B cell (primary cell): ENCODE measurements around the gene MRTFA. TPM values are rescaled to one million over a fixed set of nuclear protein-coding genes. Genes with fewer than 3 reads are reported as not detected.

Experiments used
- ATAC-seq: fragments of 200-7000 bp; cut with Tn5 transposase; one replicate; pipeline ENCODE4 v1.10.0; 2021; ENCODE audit warnings: low read depth, mild to moderate bottlenecking, moderate number of reproducible peaks, moderate library complexity
- CTCF ChIA-PET: fragments of 350-600 bp; sonication (Branson Sonifier 250); formaldehyde crosslinking; loops from one replicate; lab custom pipeline; 2021; ENCODE audit warnings: antibody characterized with exemption, inconsistent platforms; lab: Charles Lee
- POLR2A ChIA-PET: fragments of 350-600 bp; sonication (Branson Sonifier 250); formaldehyde crosslinking; loops from one replicate; lab custom pipeline; 2021; ENCODE audit warnings: antibody characterized with exemption; lab: Charles Lee
- DNase-seq: peaks from one replicate; pipeline ENCODE4 v3.0.0; 2013
- H2AFZ ChIP-seq: 2 replicates; pipeline ENCODE4 v1.6.1; 2012; ENCODE audit warnings: mild to moderate bottlenecking, low read depth, low read length; ENCODE audit not compliant: insufficient read depth, poor library complexity, severe bottlenecking
- H3K27ac ChIP-seq, 2 donors: 1 replicate in 1 of 2; 2 replicates in 1 of 2; pipeline ENCODE4 v1.5.1; 2012 to 2013; ENCODE audit warnings: low read length in 2 of 2, mild to moderate bottlenecking in 2 of 2, moderate library complexity in 1 of 2
- H3K27me3 ChIP-seq, 4 experiments: fragments of 200-600 bp in 1 of 4; sonication (generic) in 1 of 4; replicated peaks in 1 of 4; 1 replicate in 2 of 4; 2 replicates in 2 of 4; pipeline versions ENCODE4 v1.6.1 to v1.7.0; 2013 to 2016; ENCODE audit warnings: low read length in 3 of 4, mild to moderate bottlenecking in 2 of 4, mixed read lengths in 1 of 4, moderate library complexity in 1 of 4; ENCODE audit not compliant: insufficient read depth in 4 of 4, control insufficient read depth in 3 of 4; ENCODE audit errors: control extremely low read depth in 1 of 4
- H3K36me3 ChIP-seq, 2 experiments: replicated peaks in 1 of 2; 1 replicate in 1 of 2; 2 replicates in 1 of 2; pipeline versions ENCODE4 v1.6.1 to v1.7.1; 2013; ENCODE audit warnings: low read length in 1 of 2; ENCODE audit not compliant: insufficient read depth in 2 of 2, control insufficient read depth in 1 of 2; ENCODE audit errors: control extremely low read depth in 1 of 2, extremely low read depth in 1 of 2
- H3K4me1 ChIP-seq, 2 donors: fragments of 200-600 bp in 1 of 2; sonication (generic) in 1 of 2; 1 replicate in 1 of 2; 2 replicates in 1 of 2; pipeline versions ENCODE4 v1.5.1 to v1.6.1; 2013 to 2017; ENCODE audit warnings: low read length in 2 of 2; ENCODE audit not compliant: control insufficient read depth in 2 of 2, insufficient read depth in 2 of 2
- H3K4me2 ChIP-seq: replicated peaks from 2 replicates; pipeline ENCODE3; 2012; ENCODE audit warnings: mild to moderate bottlenecking, low read depth, low read length; ENCODE audit not compliant: poor library complexity, severe bottlenecking
- H3K4me3 ChIP-seq, 5 experiments: fragments of 200-600 bp in 1 of 5; sonication (generic) in 1 of 5; 1 replicate in 3 of 5; 2 replicates in 2 of 5; pipeline versions ENCODE4 v1.5.1 to v1.7.0; 2011 to 2016; ENCODE audit warnings: low read length in 4 of 5, mild to moderate bottlenecking in 4 of 5, low read depth in 2 of 5, control low read depth in 1 of 5, moderate library complexity in 1 of 5; ENCODE audit not compliant: insufficient read depth in 1 of 5; ENCODE audit errors: control extremely low read depth in 1 of 5, extremely low read depth in 1 of 5
- H3K79me2 ChIP-seq: fragments of 200-600 bp; sonication (generic); one replicate; pipeline ENCODE4 v1.6.0; 2016; ENCODE audit warnings: low read length; ENCODE audit not compliant: control insufficient read depth, insufficient read depth
- H3K9ac ChIP-seq: fragments of 200-600 bp; sonication (generic); 2 replicates; pipeline ENCODE4 v1.6.1; 2017; ENCODE audit warnings: mild to moderate bottlenecking, low read length, moderate library complexity
- H3K9me3 ChIP-seq, 3 donors: one replicate each; pipeline versions ENCODE4 v1.6.1 to v1.7.1; 2013; ENCODE audit warnings: low read length in 2 of 3; ENCODE audit not compliant: control insufficient read depth in 2 of 3, insufficient read depth in 1 of 3; ENCODE audit errors: control extremely low read depth in 1 of 3
- H4K20me1 ChIP-seq: 2 replicates; pipeline ENCODE4 v1.6.0; 2012; ENCODE audit warnings: mild to moderate bottlenecking, low read length; ENCODE audit not compliant: insufficient read depth, control insufficient read depth, poor library complexity, severe bottlenecking
- H3K27ac Mint-ChIP-seq: one replicate; pipeline ENCODE4 v1.8.0; 2021; ENCODE audit warnings: mixed read lengths
- H3K27me3 Mint-ChIP-seq: one replicate; pipeline ENCODE4 v1.8.0; 2021; ENCODE audit warnings: mixed read lengths
- H3K4me1 Mint-ChIP-seq: one replicate; pipeline ENCODE4 v1.8.0; 2021; ENCODE audit warnings: mixed read lengths
- H3K4me3 Mint-ChIP-seq: one replicate; pipeline ENCODE4 v1.8.0; 2021; ENCODE audit warnings: mixed read lengths
- H3K9me3 Mint-ChIP-seq: one replicate; pipeline ENCODE4 v1.8.0; 2022; ENCODE audit warnings: mixed read lengths; ENCODE audit not compliant: insufficient read depth
- EZH2 ChIP-seq: IDR thresholded peaks from 2 replicates; pipeline ENCODE4 v1.6.1; 2012; ENCODE audit warnings: borderline replicate concordance, low read depth, mild to moderate bottlenecking, moderate library complexity, low read length; ENCODE audit not compliant: insufficient read depth, poor library complexity, severe bottlenecking
- WGBS: methylation state at CpG from one replicate; pipeline ENCODE4 v1.1.5; 2013; ENCODE audit warnings: missing lambda C conversion rate; ENCODE audit not compliant: insufficient coverage; 5-methylcytosine and 5-hydroxymethylcytosine counted together
- intact Hi-C: fragments of 100-400 bp; cut with micrococcal nuclease; formaldehyde crosslinking; loops from one replicate; pipeline ENCODE4 v1.10.0; 2022
- polyA plus RNA-seq: library from polyadenylated mRNA; depleted of rRNA; stranded (reverse); fragments of >200 nt; gene quantifications from 2 replicates; pipeline ENCODE4 v1.2.3, GENCODE V29; 2012
- total RNA-seq, 2 donors: library from RNA; stranded (reverse); fragments of 120-200 nt in 1 of 2; gene quantifications; 1 replicate in 1 of 2; 2 replicates in 1 of 2; pipeline versions ENCODE4 v1.2.3 to v1.2.4, GENCODE V29; 2013 to 2022
- TF ChIP-seq, protein P1 (sequence below): fragments of 200-600 bp; IDR thresholded peaks from one replicate; pipeline ENCODE4 v1.8.0; 2022; ENCODE audit warnings: antibody characterized with exemption, mild to moderate bottlenecking

Gene MRTFA
- total and polyA plus RNA-seq, 2 donors (not counting 1 experiment from before 2014, with no cell fraction given): 28.9 to 82.6 TPM

DNA sequence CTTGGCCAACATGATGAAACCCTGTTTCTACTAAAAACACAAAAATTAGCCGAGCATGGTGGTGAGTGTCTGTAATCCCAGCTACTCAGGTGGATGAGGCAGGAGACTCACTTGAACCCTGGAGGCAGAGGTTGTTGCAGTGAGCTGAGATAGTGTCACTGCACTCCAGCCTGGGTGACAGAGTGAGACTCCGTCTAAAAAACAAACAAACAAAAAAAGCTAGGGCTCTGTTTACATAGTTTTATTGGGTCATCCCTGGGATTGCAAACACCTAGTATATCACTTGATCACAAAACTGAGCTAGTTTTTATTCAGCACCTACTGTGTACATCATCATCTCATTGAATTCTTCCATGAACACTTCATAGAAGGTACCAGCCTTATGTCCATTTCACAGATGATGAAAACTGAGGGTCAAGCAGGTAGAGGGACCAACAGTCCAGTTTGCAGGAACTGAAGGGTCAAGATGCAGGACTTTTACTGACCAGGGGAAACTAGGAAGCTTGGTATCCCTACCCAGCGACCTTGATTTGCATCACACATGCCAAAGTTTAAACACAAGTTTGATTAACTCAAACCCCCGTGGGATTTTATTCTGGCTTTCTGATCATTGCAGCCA is 9.2 kb upstream of the MRTFA start:
- Mint-ChIP-seq H3K9me3 (no peaks in the 10 kb centered on the region), H3K4me1 (peaks cover 11% of the 10 kb centered on the region), H3K27me3 (no peaks in the 10 kb centered on the region), H3K27ac (no peak overlapping the region), H3K4me3 (peak overlapping the region; percentile 59)
- Histone ChIP-seq H3K36me3 (no peaks in the 10 kb centered on the region), H3K79me2 (no peaks in the 10 kb centered on the region), H3K4me3 (peak overlapping the region in 1 of 5 experiments; percentile 7), H3K9ac (no peak overlapping the region), H3K9me3 (no peaks in the 10 kb centered on the region), H3K27ac (no peak overlapping the region), H3K27me3 (no peaks in the 10 kb centered on the region), H2AFZ (peak overlapping the region; percentile 50), H4K20me1 (no peaks in the 10 kb centered on the region), H3K4me2 (peak overlapping the region; percentile 50), H3K4me1 (peaks cover 4 to 17% of the 10 kb centered on the region in 2 donors)
- ChIA-PET CTCF (interaction anchor here (0.6 to 11.7 kb wide), 44 partner anchors 10 to 558 kb away, joined by 3 to 232 read pairs (median 4); partner anchors contain the start of genes ADSL and MRTFA), POLR2A (interaction anchor here (1.5 kb wide), 1 partner anchor 9 kb away, joined by 5 read pairs; the partner anchor contains the start of gene MRTFA)
- WGBS: 50% methylated on average over 1 of the region's 4 CpGs
- intact Hi-C loops: loop anchor here (1.0 to 5.0 kb wide), 4 partner anchors 113 to 273 kb away; partner anchors contain the start of gene SGSM3
- TF ChIP-seq EZH2: no peak
- TF ChIP-seq, protein P1, sequence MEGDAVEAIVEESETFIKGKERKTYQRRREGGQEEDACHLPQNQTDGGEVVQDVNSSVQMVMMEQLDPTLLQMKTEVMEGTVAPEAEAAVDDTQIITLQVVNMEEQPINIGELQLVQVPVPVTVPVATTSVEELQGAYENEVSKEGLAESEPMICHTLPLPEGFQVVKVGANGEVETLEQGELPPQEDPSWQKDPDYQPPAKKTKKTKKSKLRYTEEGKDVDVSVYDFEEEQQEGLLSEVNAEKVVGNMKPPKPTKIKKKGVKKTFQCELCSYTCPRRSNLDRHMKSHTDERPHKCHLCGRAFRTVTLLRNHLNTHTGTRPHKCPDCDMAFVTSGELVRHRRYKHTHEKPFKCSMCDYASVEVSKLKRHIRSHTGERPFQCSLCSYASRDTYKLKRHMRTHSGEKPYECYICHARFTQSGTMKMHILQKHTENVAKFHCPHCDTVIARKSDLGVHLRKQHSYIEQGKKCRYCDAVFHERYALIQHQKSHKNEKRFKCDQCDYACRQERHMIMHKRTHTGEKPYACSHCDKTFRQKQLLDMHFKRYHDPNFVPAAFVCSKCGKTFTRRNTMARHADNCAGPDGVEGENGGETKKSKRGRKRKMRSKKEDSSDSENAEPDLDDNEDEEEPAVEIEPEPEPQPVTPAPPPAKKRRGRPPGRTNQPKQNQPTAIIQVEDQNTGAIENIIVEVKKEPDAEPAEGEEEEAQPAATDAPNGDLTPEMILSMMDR: no peak
- ATAC-seq (no peak), DNase-seq (no peak)

DNA sequence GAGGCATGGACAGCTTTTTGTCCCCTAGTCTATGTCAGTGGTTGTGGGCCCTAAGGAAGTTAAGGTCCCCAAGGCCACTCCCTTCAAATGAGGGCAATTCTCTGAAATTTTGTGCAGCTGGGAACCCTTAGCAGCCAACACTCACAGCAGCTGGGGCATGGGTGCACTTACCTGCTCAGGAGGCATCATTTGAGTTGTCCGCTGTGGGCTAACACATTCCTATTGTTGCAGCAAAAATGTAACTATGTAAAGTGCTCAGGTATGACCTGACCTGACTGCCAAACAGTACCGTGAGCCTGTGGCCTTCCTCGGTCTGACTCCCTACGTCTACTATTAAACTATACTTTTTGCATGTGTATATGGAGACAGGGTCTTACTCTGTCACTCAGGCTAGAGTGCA is 5.8 kb upstream of the MRTFA start:
- no peak overlapping the region for H3K9ac ChIP-seq
- H2AFZ ChIP-seq: no peak overlapping the region
- no peak overlapping the region for H3K4me2 ChIP-seq
- H3K4me3 Mint-ChIP-seq: no peak overlapping the region
- H3K27ac Mint-ChIP-seq: no peak overlapping the region
- ChIA-PET POLR2A (no interaction called here), CTCF (interaction anchor here (8.0 to 11.7 kb wide), 2 partner anchors 117 to 205 kb away, joined by 113 to 232 read pairs; no protein-coding TSS in a partner anchor)
- 100% methylated on average over 1 of the region's 4 CpGs for WGBS
- H3K27me3 Mint-ChIP-seq: no peaks in the 10 kb centered on the region
- TF ChIP-seq EZH2: no peak
- TF ChIP-seq, protein P1: no peak
- peaks cover 10 to 19% of the 10 kb centered on the region in 2 donors for H3K4me1 ChIP-seq
- no peaks in the 10 kb centered on the region for H3K79me2 ChIP-seq
- H4K20me1 ChIP-seq: no peaks in the 10 kb centered on the region
- peaks cover 9% of the 10 kb centered on the region for H3K4me1 Mint-ChIP-seq
- H3K36me3 ChIP-seq: no peaks in the 10 kb centered on the region
- no peaks in the 10 kb centered on the region for H3K9me3 ChIP-seq
- H3K27ac ChIP-seq: no peak overlapping the region
- H3K9me3 Mint-ChIP-seq: no peaks in the 10 kb centered on the region
- DNase-seq (no peak), ATAC-seq (no peak)
- no peaks in the 10 kb centered on the region for H3K27me3 ChIP-seq
- intact Hi-C loops: no loop called here
- H3K4me3 ChIP-seq: no peak overlapping the region
